ENCODE data around the gene ADAM15. TPM values are rescaled to one million over a fixed set of nuclear protein-coding genes. Genes with fewer than 3 reads are reported as not detected.
A peak's percentile ranks its signal among the peaks of the same experiment; 100 is the strongest.

Gene ADAM15
- total RNA-seq, 2 donors from 2014 or later = 30.3 to 33.8 TPM

- Mint-ChIP-seq H3K4me1 (peaks cover 10% of the 10 kb centered on the region), H3K27ac (no peak overlapping the region), H3K36me3 (ENCODE audit: low read depth) (no peaks in the 10 kb centered on the region), H3K4me3 (no peak overlapping the region), H3K27me3 (peaks cover 2% of the 10 kb centered on the region)
- no peaks in the 10 kb centered on the region for H3K9me3 ChIP-seq (ENCODE audit: control insufficient read depth, low read length, poor library complexity, severe bottlenecking)
- DNase-seq (no peak), ATAC-seq (no peak)
Measured at GRCh38 chr1:155042789-155043188, 8.3 kb upstream of the ADAM15 start.

- no peak overlapping the region for H3K27ac Mint-ChIP-seq
Measured at GRCh38 chr1:155043301-155043702, 7.8 kb upstream of the ADAM15 start.

GRCh38 chr1:155043793-155044192 lies 7.3 kb upstream of the ADAM15 start:
- DNase-seq = no peak
- Mint-ChIP-seq H3K27ac (no peak overlapping the region), H3K4me3 (no peak overlapping the region), H3K27me3 (no peaks in the 10 kb centered on the region), H3K4me1 (peaks cover 7% of the 10 kb centered on the region), H3K36me3 (ENCODE audit: low read depth) (no peaks in the 10 kb centered on the region)
- no peak for ATAC-seq
- no peaks in the 10 kb centered on the region for H3K9me3 ChIP-seq (ENCODE audit: control insufficient read depth, low read length, poor library complexity, severe bottlenecking)

More at GRCh38 chr1:155043301-155043702, 7.8 kb upstream of the ADAM15 start:
- ATAC-seq (no peak), DNase-seq (no peak)
- H3K27me3 Mint-ChIP-seq = no peaks in the 10 kb centered on the region
- peaks cover 10% of the 10 kb centered on the region for H3K4me1 Mint-ChIP-seq
- no peak overlapping the region for H3K4me3 Mint-ChIP-seq
- no peaks in the 10 kb centered on the region for H3K9me3 ChIP-seq (ENCODE audit: control insufficient read depth, low read length, poor library complexity, severe bottlenecking)
- no peaks in the 10 kb centered on the region for H3K36me3 Mint-ChIP-seq (ENCODE audit: low read depth)

- DNase-seq (no peak), ATAC-seq (no peak)
- Mint-ChIP-seq H3K27me3 (no peaks in the 10 kb centered on the region), H3K4me3 (peak overlapping the region; percentile 25), H3K36me3 (ENCODE audit: low read depth) (no peaks in the 10 kb centered on the region), H3K27ac (no peak overlapping the region), H3K4me1 (peaks cover 7% of the 10 kb centered on the region)
- no peaks in the 10 kb centered on the region for H3K9me3 ChIP-seq (ENCODE audit: control insufficient read depth, low read length, poor library complexity, severe bottlenecking)
Measured at GRCh38 chr1:155044365-155044764, 6.8 kb upstream of the ADAM15 start.

DNA sequence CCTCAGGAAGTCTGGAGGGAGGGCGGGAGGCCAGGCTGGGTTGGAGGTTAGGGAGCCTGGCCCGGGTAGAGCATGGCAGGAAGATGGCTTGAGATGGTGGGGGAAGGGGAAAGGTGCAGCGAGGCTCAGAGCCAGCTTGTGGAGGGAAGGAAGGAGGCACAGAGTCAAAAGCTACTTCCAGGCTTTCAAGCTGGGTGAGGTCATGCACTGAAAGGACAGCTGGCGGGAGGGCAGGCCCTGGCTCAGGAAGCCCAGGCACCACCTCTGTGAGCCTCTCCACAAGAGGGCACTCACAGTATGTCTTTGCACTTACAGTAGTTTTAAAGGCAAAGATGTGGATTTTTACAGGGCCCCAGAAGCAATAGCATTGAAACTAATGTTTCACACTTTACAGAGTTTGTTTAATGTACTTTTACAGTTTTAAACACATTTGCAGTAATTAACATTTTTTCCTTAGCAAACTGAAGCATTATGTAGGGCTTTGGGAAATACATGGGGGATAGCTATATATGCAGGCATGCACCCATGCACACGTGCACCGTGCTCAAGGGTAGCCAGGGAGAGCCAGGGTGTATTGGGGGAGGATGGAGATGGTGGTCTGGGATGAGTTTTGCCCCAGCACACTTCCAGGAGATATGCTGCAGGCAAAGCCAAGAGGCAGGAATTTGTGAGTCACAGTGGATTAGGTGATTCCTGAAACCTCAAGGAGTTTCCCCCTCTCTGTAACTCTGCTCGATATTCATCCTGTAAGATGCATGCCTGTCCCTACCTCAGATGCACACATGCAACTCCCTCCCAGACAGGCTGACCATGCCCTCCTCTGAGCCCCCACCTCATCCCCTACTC lies 6.1 kb upstream of the ADAM15 start:
- no peaks in the 10 kb centered on the region for H3K27me3 Mint-ChIP-seq
- peaks cover 10% of the 10 kb centered on the region for H3K4me1 Mint-ChIP-seq
- DNase-seq = peak; percentile 32 to 42 (median 35)
- peak; percentile 90 for ATAC-seq
- H3K27ac Mint-ChIP-seq = no peak overlapping the region
- no peak overlapping the region for H3K4me3 Mint-ChIP-seq
- H3K36me3 Mint-ChIP-seq (ENCODE audit: low read depth) = no peaks in the 10 kb centered on the region
- no peaks in the 10 kb centered on the region for H3K9me3 ChIP-seq (ENCODE audit: control insufficient read depth, low read length, poor library complexity, severe bottlenecking)

DNA sequence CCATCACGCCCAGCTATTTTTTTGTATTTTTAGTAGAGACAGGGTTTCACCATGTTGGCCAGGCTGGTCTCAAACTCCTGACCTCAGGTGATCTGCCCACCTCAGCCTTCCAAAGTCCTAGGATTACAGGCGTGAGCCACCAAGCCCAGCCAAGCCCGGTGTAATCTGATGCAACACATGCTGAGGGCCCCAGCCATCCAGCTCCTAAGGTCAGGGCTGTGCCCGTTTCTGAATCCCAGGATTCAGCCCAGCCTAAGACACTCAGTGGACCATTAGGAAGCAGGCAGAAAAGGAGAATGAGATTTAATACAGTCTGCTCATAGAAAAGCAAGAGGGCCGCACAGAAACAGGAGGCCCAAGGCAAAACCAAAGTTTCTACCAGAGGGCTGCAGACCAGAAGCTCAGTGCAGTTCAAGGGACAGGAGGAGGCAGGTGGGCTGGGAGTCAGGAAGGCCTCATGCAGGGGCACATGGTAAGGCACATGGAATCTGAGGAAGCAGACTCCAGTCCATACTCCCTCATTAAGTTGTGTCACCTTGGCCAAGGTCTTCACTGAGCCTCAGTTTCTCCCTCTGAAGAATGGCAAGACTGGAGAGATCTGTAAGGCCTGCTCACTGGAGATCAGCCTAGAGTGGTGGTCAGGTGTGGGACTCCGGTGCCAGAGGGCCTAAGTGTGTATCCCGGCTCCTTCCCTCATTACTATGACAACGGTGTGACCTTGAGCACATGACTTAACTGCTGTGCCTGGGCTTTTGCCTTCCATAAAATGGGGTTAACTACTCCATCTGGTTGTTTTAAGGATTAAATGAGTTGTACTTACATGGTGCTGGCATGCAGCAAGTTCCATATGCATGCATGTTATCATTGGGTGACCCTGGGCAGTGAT lies 2.4 kb upstream of the ADAM15 start:
- H3K9me3 ChIP-seq (ENCODE audit: control insufficient read depth, low read length, poor library complexity, severe bottlenecking) = no peaks in the 10 kb centered on the region
- Mint-ChIP-seq H3K4me1 (peaks cover 34% of the 10 kb centered on the region), H3K36me3 (ENCODE audit: low read depth) (no peaks in the 10 kb centered on the region), H3K27me3 (no peaks in the 10 kb centered on the region), H3K4me3 (no peak overlapping the region), H3K27ac (no peak overlapping the region)
- DNase-seq = no peak
- ATAC-seq = no peak

- no peaks in the 10 kb centered on the region for H3K9me3 ChIP-seq (ENCODE audit: control insufficient read depth, low read length, poor library complexity, severe bottlenecking)
- H3K4me3 Mint-ChIP-seq = peak overlapping the region; percentile 91
- H3K4me1 Mint-ChIP-seq = peaks cover 30% of the 10 kb centered on the region
- DNase-seq = no peak
- no peak overlapping the region for H3K27ac Mint-ChIP-seq
- H3K36me3 Mint-ChIP-seq (ENCODE audit: low read depth) = no peaks in the 10 kb centered on the region
- no peaks in the 10 kb centered on the region for H3K27me3 Mint-ChIP-seq
- ATAC-seq = no peak
Measured at GRCh38 chr1:155049651-155050559, 1.2 kb upstream of the ADAM15 start.

DNA sequence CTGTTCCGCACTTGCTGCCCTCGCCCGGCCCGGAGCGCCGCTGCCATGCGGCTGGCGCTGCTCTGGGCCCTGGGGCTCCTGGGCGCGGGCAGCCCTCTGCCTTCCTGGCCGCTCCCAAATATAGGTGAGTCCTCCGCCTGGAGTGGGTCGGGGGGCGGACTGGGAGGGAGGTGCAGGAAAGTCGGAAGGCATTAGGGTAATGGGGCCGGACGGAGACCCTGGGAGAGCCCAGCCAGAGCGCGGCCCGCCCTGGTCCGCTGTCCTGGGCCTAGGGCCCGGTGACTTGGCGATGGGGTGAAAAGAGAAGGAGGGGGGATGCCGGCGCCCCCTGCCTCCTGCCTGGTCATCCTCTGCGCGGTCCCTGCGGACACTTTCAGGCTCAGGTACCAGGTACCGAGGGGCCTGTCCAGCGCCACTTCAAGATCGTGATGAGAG lies 243 bp downstream of the ADAM15 start:
- no peaks in the 10 kb centered on the region for H3K9me3 ChIP-seq (ENCODE audit: control insufficient read depth, low read length, poor library complexity, severe bottlenecking)
- no peaks in the 10 kb centered on the region for H3K27me3 Mint-ChIP-seq
- peak overlapping the region; percentile 91 for H3K4me3 Mint-ChIP-seq
- ATAC-seq = no peak
- no peak overlapping the region for H3K27ac Mint-ChIP-seq
- no peaks in the 10 kb centered on the region for H3K36me3 Mint-ChIP-seq (ENCODE audit: low read depth)
- peaks cover 27% of the 10 kb centered on the region for H3K4me1 Mint-ChIP-seq
- no peak for DNase-seq

DNA sequence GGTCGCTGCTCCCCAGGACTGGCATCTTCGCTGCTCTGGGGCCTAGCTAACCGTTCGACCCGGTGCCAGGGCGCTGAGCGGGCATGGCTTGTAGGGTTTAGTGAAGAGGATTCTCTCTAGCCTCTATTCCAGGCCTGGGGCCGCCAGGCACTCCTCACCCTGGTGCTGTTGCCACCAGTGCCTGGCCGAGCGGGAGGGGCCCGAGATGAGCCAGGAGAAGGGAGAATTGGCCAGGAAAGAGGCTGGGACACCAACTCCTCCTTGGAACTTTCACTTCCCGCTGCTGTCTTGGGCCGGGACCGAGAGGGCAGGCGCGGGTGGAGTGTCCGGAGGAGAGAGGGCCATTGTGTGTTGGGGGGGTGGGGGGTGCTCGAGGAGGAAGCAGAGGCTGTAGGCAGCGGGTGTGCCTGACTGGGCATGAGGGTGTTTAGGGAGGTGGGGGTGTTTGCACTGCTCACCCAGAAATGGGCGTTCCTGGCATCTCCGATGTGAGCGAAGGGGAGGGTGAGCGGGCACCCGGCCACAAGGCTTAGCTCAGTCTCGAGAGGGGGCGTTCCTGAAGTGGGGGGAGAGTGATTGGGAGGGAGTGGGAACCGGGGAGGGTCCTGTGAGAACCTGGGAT lies 772 bp downstream of the ADAM15 start:
- Mint-ChIP-seq H3K27me3 (no peaks in the 10 kb centered on the region), H3K4me3 (peak overlapping the region; percentile 91), H3K4me1 (peaks cover 27% of the 10 kb centered on the region), H3K27ac (peak overlapping the region; percentile 70), H3K36me3 (ENCODE audit: low read depth) (no peaks in the 10 kb centered on the region)
- ATAC-seq = peak; percentile 38
- peak in 2 of 3 donors; percentile 27 to 32 for DNase-seq
- H3K9me3 ChIP-seq (ENCODE audit: control insufficient read depth, low read length, poor library complexity, severe bottlenecking) = no peaks in the 10 kb centered on the region

DNA sequence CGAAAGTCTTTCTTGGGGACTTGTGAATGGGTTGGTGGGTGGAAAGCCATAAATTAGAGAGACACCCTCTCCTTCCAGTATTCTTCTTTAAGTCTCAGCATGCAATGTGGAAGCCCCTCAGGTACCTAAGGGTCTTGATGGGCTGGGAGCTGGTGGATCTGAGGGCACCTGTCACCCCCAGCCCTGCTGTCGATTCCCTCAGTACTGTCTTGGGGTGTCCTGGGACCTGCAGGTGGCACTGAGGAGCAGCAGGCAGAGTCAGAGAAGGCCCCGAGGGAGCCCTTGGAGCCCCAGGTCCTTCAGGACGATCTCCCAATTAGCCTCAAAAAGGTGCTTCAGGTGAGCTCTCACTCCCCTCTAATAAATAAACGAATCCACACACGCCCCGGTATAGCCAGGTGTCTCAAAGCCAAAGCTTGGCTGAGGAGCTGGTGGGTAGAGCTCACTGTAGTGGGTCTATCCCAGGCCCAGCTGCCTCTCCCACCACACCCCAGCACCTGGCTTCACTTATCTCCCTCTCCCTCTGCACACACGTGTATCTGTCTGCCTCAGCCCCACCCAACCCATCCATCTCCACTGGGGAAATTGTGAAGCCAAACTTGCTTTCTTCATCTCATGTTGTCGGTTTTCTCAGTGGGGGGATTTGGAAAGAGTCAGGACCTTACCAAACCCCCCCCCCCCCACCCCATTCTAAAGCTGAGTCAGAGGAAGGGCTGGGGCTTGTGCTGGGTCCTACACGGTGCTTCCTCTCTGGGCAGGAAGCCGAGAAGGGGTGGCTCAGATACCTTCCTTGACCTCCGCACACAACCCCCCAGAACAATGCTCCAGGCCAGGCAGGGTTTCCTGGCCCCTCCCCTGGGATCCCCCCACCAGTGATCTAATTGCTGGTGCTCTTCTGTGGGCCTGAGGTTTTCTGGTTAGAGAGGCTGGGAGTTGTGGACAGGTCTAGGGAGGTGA lies 1.6 kb downstream of the ADAM15 start:
- Mint-ChIP-seq H3K4me3 (peak overlapping the region; percentile 91), H3K36me3 (ENCODE audit: low read depth) (no peaks in the 10 kb centered on the region), H3K27ac (peak overlapping the region; percentile 70), H3K27me3 (no peaks in the 10 kb centered on the region), H3K4me1 (peaks cover 27% of the 10 kb centered on the region)
- ATAC-seq (peak; percentile 25), DNase-seq (no peak)
- no peaks in the 10 kb centered on the region for H3K9me3 ChIP-seq (ENCODE audit: control insufficient read depth, low read length, poor library complexity, severe bottlenecking)

DNA sequence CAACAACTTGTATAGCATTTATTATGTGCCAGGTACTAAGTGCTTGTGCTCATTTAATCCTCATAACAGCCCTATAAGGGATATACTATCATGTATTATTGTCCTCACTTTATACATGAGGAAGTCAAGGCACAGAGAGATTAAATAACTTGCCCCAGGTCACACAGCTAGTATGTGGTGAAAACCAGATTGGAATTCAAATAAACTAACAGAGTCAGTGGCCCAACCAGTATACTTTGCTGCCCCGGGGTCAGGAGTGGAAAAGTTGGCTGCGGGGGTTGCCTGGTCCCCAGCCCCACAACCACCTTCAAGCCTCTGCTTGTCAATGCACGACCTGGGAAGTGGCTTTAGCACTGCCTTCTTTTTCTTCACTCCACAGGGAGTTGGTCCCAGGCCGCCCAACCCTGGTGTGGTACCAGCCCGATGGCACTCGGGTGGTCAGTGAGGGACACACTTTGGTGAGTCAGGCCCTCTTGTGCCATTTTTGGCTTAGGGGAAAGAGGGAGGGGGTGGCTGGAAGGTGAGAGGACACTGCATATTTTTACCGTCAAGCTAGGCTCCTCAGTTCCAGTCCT lies 2.5 kb downstream of the ADAM15 start:
- ATAC-seq (no peak), DNase-seq (no peak)
- no peaks in the 10 kb centered on the region for H3K9me3 ChIP-seq (ENCODE audit: control insufficient read depth, low read length, poor library complexity, severe bottlenecking)
- Mint-ChIP-seq H3K27ac (peak overlapping the region; percentile 43), H3K4me3 (peak overlapping the region; percentile 91), H3K36me3 (ENCODE audit: low read depth) (no peaks in the 10 kb centered on the region), H3K27me3 (no peaks in the 10 kb centered on the region), H3K4me1 (peaks cover 27% of the 10 kb centered on the region)

All from T-helper 17 cell (primary cell).